Transverse colon (tissue), 4 donors: ENCODE measurements around the gene ADD1. TPM values are rescaled to one million over a fixed set of nuclear protein-coding genes. Genes with fewer than 3 reads are reported as not detected.

Source experiments
- DNase-seq: peaks from one replicate; pipeline ENCODE4 v3.0.0-alpha.2; 2019
- H3K27ac ChIP-seq, 4 donors: fragments of 200-600 bp; sonication (generic); 2 replicates each; pipeline ENCODE4 v1.5.1; 2016 to 2018; ENCODE audit warnings: inconsistent platforms in 4 of 4
- H3K27me3 ChIP-seq: fragments of 200-600 bp; sonication (generic); 2 replicates; pipeline ENCODE4 v1.5.1; 2017; ENCODE audit warnings: inconsistent platforms
- H3K36me3 ChIP-seq, 4 donors: fragments of 200-600 bp; sonication (generic); 2 replicates each; pipeline ENCODE4 v1.5.1; 2017 to 2019; ENCODE audit warnings: inconsistent platforms in 4 of 4
- H3K4me1 ChIP-seq, 4 donors: fragments of 200-600 bp; sonication (generic); 2 replicates each; pipeline ENCODE4 v1.5.1; 2017 to 2020; ENCODE audit warnings: inconsistent platforms in 4 of 4
- H3K4me3 ChIP-seq, 4 donors: fragments of 200-600 bp; sonication (generic); 1 replicate in 1 of 4; 2 replicates in 3 of 4; pipeline versions ENCODE4 v1.5.1 to v1.6.1; 2017 to 2019; ENCODE audit warnings: inconsistent platforms in 4 of 4
- H3K9me3 ChIP-seq, 2 donors: fragments of 200-600 bp; sonication (generic); 2 replicates each; pipeline ENCODE4 v1.5.1; 2017 to 2019; ENCODE audit warnings: inconsistent platforms in 2 of 2
- EP300 ChIP-seq: sonication (generic); formaldehyde crosslinking; IDR thresholded peaks from one replicate; pipeline ENCODE4 v1.6.1; 2017; ENCODE audit warnings: antibody characterized with exemption, low read depth
- POLR2A ChIP-seq: fragments of 450-650 bp; IDR thresholded peaks from one replicate; pipeline ENCODE4 v1.6.1; 2016; ENCODE audit warnings: antibody characterized with exemption, mild to moderate bottlenecking, moderate library complexity
- POLR2AphosphoS5 ChIP-seq, 3 donors: sonication (generic); formaldehyde crosslinking; IDR thresholded peaks; one replicate each; pipeline ENCODE4 v1.6.1; 2016; ENCODE audit warnings: antibody characterized with exemption in 3 of 3
- WGBS, 2 donors: methylation state at CpG; one replicate each; pipeline ENCODE4 v1.1.5; 2018; ENCODE audit warnings: low coverage in 1 of 2; 5-methylcytosine and 5-hydroxymethylcytosine counted together
- in situ Hi-C, 4 donors: fragments of 200-750 bp; cut with MboI; loops; one replicate each; pipeline versions ENCODE4 v1.15.0 to v1.15.1; 2017; ENCODE audit warnings: low sequenced_read_pairs in 3 of 4, low pct_ligation_motif_present in 1 of 4, low pct_unique_long_range_greater_than_20kb in 1 of 4
- intact Hi-C: fragments of 100-400 bp; cut with DNase I; formaldehyde crosslinking; loops from one replicate; pipeline ENCODE4 v1.15.1; 2023; ENCODE audit warnings: low total_unique reads
- total RNA-seq, 4 donors: library from RNA; depleted of rRNA; stranded (reverse); fragments of >200 nt; gene quantifications; one replicate each; pipeline ENCODE4 v1.1.0, GENCODE V29; 2016
- TF ChIP-seq, protein P1 (sequence below), 5 experiments: fragments of 200-600 bp in 3 of 5; fragments of 450-650 bp in 2 of 5; sonication (generic) in 3 of 5; IDR thresholded peaks; 1 replicate in 2 of 5; 2 replicates in 3 of 5; pipeline ENCODE4 v1.5.1; 2016 to 2017; ENCODE audit warnings: antibody characterized with exemption in 5 of 5, inconsistent platforms in 3 of 5, mild to moderate bottlenecking in 2 of 5, moderate library complexity in 1 of 5

The ADD1 gene
- total RNA-seq, 4 donors from 2014 or later = 218 to 392 (median 299) TPM

DNA sequence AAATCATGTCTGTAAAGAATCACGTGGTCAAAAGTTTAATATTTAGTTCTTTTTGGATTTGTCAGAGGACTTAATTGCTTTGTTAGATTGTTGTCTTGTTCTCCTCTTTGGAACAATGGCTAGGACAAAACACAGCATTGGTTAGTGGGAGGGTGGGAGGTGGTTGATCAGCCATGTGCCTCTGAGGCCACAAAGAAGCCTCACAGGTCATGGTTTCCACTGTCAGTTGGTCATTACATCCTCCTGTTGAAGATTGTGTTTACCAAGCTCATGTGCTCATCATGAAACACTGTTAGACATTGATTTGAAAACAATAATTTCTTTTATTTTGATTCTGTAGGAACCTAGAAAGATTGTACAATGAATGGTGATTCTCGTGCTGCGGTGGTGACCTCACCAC, 31.9 kb downstream of the ADD1 start:
- intact Hi-C loops = loop anchor here (10.0 kb wide), 1 partner anchor 111 kb away; no protein-coding TSS in a partner anchor
- no peaks in the 10 kb centered on the region for H3K27me3 ChIP-seq
- H3K27ac ChIP-seq = no peak overlapping the region
- DNase-seq = no peak
- WGBS, 2 donors = 89 to 93% methylated on average over 3 of the region's 3 CpGs
- peaks cover 17 to 42% (median 24%) of the 10 kb centered on the region in 4 donors for H3K4me1 ChIP-seq
- no peaks in the 10 kb centered on the region for H3K9me3 ChIP-seq
- in situ Hi-C loops = no loop called here
- peaks cover 0 to 16% (median 4%) of the 10 kb centered on the region in 4 donors for H3K36me3 ChIP-seq
- no peak overlapping the region for H3K4me3 ChIP-seq
- TF ChIP-seq POLR2AphosphoS5 (IDR thresholded peaks at IDR 0.05) = no peak
- no peak for TF ChIP-seq POLR2A
- TF ChIP-seq, protein P1, sequence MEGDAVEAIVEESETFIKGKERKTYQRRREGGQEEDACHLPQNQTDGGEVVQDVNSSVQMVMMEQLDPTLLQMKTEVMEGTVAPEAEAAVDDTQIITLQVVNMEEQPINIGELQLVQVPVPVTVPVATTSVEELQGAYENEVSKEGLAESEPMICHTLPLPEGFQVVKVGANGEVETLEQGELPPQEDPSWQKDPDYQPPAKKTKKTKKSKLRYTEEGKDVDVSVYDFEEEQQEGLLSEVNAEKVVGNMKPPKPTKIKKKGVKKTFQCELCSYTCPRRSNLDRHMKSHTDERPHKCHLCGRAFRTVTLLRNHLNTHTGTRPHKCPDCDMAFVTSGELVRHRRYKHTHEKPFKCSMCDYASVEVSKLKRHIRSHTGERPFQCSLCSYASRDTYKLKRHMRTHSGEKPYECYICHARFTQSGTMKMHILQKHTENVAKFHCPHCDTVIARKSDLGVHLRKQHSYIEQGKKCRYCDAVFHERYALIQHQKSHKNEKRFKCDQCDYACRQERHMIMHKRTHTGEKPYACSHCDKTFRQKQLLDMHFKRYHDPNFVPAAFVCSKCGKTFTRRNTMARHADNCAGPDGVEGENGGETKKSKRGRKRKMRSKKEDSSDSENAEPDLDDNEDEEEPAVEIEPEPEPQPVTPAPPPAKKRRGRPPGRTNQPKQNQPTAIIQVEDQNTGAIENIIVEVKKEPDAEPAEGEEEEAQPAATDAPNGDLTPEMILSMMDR (IDR thresholded peaks at IDR 0.05) = no peak
- no peak for TF ChIP-seq EP300

DNA sequence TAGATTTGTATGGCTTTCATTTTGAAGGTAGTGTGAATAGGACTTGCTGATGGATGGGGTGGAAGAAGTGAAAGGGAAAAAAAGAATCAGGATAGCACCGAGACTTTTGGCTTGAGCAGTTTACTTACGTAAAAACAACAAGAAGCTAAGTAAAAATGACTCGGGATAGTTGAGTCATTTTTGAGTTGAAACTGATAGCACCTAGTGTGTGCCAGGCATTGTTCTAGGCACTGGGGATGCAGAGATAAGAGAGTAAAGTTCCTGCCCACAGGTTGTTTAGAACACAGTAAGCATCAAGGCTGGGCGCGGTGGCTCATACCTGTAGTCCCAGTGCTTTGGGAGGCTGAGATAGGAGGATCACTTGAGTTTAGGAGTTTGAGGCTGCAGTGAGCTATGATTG, 34.7 kb downstream of the ADD1 start:
- 78 to 92% methylated on average over 3 to 5 of the region's 5 CpGs for WGBS, 2 donors
- in situ Hi-C loops = no loop called here

DNA sequence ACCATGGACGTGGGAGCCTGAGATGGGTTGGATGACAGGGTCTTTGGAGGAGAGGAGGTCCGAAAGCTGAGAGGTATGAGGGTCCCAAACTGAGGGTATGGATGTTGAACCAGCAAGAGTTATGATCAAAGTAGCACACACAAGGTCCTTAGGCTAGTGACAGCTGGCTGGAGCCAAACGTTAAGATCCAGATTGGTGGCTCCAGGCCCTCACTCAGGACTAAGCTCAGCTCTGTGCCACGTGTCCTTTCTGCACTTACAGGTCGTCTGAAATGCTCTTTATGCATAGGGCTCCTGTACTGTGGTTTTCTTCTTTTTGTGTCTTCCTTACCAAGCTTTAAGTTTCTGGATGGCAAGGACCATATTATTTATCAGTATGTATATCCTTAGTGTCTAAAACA, 35.4 kb downstream of the ADD1 start:
- Histone ChIP-seq H3K4me1 (peaks cover 6 to 12% (median 7%) of the 10 kb centered on the region in 4 donors), H3K4me3 (no peak overlapping the region), H3K27ac (no peak overlapping the region), H3K36me3 (peaks cover 0 to 26% (median 9%) of the 10 kb centered on the region in 4 donors), H3K9me3 (no peaks in the 10 kb centered on the region), H3K27me3 (no peaks in the 10 kb centered on the region)
- DNase-seq = no peak
- TF ChIP-seq POLR2AphosphoS5 (IDR thresholded peaks at IDR 0.05) (no peak), EP300 (no peak), POLR2A (no peak)
- TF ChIP-seq, protein P1 (IDR thresholded peaks at IDR 0.05) = no peak
- intact Hi-C loops (loop anchor here (10.0 kb wide), 1 partner anchor 114 kb away; no protein-coding TSS in a partner anchor), in situ Hi-C loops (no loop called here)
- WGBS, 2 donors = 76 to 88% methylated on average over 2 to 5 of the region's 5 CpGs

More for the DNA sequence above, 34.7 kb downstream of the ADD1 start:
- DNase-seq = no peak
- Histone ChIP-seq H3K36me3 (peaks cover 0 to 21% (median 6%) of the 10 kb centered on the region in 4 donors), H3K9me3 (no peaks in the 10 kb centered on the region), H3K4me1 (peaks cover 12 to 19% (median 14%) of the 10 kb centered on the region in 4 donors), H3K27me3 (no peaks in the 10 kb centered on the region), H3K27ac (no peak overlapping the region), H3K4me3 (no peak overlapping the region)
- intact Hi-C loops = loop anchor here (10.0 kb wide), 1 partner anchor 114 kb away; no protein-coding TSS in a partner anchor
- TF ChIP-seq EP300 = no peak

DNA sequence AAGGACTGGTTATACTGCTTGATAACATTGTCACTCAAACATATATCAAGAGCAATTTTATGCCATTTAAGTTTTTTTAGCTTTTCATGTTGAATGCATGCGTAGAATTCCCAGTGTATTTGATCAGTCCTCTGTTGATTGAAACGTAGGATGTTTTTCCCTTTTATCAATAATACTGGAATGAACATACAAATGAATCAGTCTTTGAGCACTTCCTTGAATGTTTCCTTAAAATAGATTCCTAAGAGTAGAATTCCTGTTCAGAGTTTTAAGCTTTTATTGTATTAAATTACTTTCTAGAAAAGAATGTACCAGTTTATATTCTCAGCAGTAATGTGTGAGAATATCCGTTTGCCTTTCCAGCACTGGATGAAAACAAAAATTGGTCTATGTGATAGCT, 37.8 kb downstream of the ADD1 start:
- Histone ChIP-seq H3K9me3 (no peaks in the 10 kb centered on the region), H3K4me1 (no peaks in the 10 kb centered on the region), H3K4me3 (no peak overlapping the region), H3K27me3 (no peaks in the 10 kb centered on the region), H3K36me3 (peaks cover 0 to 40% (median 16%) of the 10 kb centered on the region in 4 donors), H3K27ac (no peak overlapping the region)
- TF ChIP-seq, protein P1 (IDR thresholded peaks at IDR 0.05) = no peak
- no peak for TF ChIP-seq POLR2A
- no peak for TF ChIP-seq POLR2AphosphoS5 (IDR thresholded peaks at IDR 0.05)
- TF ChIP-seq EP300 = no peak
- intact Hi-C loops = no loop called here
- in situ Hi-C loops = no loop called here
- whole genome bisulfite sequencing, 2 donors = 92 to 93% methylated on average over 2 to 3 of the region's 3 CpGs
- DNase-seq = no peak

DNA sequence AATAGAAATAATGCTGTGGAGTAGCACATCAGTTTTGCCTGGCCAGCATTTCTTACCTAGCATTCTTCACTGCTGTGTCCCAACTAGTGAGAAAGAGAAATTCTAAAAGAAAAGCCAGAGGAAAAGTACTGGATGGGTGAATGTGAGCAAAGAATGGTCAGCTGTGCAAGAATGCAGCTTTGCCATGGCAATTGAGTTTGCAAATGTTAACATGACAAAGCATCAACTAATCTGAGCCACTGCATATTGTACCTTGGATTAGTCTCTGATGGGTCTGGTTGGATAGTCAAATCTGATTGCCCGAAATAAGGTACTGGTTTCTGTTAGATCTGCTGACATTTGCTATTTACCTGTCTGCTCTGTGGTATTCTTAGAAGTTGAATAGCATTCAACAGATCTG, 38.7 kb downstream of the ADD1 start:
- in situ Hi-C loops = no loop called here
- no peak for DNase-seq
- Histone ChIP-seq H3K36me3 (peaks cover 0 to 42% (median 17%) of the 10 kb centered on the region in 4 donors), H3K27ac (no peak overlapping the region), H3K27me3 (no peaks in the 10 kb centered on the region), H3K4me3 (no peak overlapping the region), H3K9me3 (no peaks in the 10 kb centered on the region), H3K4me1 (no peaks in the 10 kb centered on the region)
- 60 to 92% methylated on average over 1 of the region's 1 CpG for WGBS, 2 donors
- TF ChIP-seq POLR2A = no peak
- TF ChIP-seq, protein P1 (IDR thresholded peaks at IDR 0.05) = no peak
- TF ChIP-seq EP300 = no peak
- TF ChIP-seq POLR2AphosphoS5 (IDR thresholded peaks at IDR 0.05) = no peak
- intact Hi-C loops = no loop called here
